Epithelial cell of esophagus (primary cell): ENCODE results near the gene KDM4B.

Source experiments
- DNase-seq: peaks from one replicate; pipeline ENCODE4 v3.0.0; 2010; ENCODE audit warnings: low read depth
- H3K4me3 ChIP-seq: 2 replicates; pipeline ENCODE4 v1.5.1; 2011; ENCODE audit warnings: mild to moderate bottlenecking, low read length, control low read depth
- TF ChIP-seq, protein P1 (sequence below): IDR thresholded peaks from 2 replicates; pipeline ENCODE4 v1.5.1; 2011; ENCODE audit warnings: low read depth, mild to moderate bottlenecking, low read length, control low read depth, inconsistent platforms; ENCODE audit not compliant: insufficient read depth; ENCODE audit errors: missing control alignments

Gene KDM4B

DNA sequence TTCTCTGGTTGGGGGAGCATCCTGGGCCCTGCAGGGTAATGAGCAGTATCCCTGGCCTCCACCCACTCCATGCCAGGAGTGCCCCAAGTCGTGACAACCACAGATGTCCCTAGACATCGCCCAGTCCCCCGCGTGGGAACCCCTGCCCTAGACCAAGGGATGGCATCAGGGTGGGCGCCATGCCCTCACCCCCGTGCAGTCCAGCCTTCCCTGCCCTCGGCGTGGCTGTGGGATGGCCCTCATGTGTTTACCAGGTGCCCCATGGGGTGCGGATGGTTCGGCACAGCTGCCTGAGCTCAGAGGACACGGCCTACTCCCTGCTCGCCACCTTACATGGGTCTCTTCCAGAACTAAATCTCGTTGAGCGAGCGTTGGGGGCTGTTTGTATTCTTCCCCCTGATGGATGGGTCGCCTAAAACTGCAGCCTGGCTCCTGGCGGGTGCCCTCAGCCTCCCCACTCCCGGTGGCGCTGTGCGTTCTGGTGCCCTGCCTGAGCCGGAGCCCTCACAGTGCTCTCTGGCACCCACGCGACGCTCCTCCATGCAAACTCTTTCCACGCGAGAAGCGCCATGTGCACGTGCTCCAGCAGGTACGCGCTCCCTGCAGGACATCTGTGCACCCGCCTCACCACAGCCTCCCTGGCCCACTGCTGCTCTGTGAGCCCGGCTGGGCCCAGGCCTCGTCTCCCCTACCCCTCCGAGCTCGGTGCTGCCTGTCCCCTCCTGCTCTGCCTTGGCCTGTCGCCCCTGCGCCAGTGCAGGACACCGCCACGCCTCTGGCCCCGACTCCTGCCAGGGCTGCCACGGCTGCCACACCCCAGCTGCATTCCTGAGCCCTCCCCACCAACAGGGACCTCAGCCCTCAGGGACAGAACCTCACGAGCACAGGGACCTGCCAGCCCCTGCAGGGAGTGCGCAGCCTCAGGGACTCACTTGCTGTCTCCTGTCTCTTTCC is 145.0 kb downstream of the KDM4B start:
- TF ChIP-seq, protein P1, sequence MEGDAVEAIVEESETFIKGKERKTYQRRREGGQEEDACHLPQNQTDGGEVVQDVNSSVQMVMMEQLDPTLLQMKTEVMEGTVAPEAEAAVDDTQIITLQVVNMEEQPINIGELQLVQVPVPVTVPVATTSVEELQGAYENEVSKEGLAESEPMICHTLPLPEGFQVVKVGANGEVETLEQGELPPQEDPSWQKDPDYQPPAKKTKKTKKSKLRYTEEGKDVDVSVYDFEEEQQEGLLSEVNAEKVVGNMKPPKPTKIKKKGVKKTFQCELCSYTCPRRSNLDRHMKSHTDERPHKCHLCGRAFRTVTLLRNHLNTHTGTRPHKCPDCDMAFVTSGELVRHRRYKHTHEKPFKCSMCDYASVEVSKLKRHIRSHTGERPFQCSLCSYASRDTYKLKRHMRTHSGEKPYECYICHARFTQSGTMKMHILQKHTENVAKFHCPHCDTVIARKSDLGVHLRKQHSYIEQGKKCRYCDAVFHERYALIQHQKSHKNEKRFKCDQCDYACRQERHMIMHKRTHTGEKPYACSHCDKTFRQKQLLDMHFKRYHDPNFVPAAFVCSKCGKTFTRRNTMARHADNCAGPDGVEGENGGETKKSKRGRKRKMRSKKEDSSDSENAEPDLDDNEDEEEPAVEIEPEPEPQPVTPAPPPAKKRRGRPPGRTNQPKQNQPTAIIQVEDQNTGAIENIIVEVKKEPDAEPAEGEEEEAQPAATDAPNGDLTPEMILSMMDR, result no peak
- no peak for DNase-seq

DNA sequence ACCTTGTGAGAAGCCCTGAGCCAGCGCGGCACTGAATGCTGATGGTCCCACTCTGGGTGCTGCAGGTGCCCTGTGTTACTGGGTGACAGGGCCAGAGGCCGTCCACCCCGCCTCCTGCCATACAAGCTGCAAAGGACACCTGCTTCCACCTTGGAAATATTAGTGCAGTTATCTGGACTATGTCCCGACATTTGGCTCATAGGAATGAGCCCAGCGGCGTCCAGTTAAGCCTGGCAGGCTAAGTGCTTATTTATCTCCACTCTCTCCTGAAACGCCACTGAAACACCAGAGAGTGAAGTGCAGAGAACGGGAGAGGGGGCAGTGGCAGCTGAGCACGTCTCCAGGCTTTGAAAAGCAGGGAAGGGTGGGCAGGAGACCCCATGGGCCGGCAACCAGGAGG is 145.8 kb downstream of the KDM4B start:
- no peak overlapping the region for H3K4me3 ChIP-seq
- DNase-seq, result no peak
- TF ChIP-seq, protein P1, result no peak

More for the DNA sequence above, 145.0 kb downstream of the KDM4B start:
- H3K4me3 ChIP-seq, result no peak overlapping the region

DNA sequence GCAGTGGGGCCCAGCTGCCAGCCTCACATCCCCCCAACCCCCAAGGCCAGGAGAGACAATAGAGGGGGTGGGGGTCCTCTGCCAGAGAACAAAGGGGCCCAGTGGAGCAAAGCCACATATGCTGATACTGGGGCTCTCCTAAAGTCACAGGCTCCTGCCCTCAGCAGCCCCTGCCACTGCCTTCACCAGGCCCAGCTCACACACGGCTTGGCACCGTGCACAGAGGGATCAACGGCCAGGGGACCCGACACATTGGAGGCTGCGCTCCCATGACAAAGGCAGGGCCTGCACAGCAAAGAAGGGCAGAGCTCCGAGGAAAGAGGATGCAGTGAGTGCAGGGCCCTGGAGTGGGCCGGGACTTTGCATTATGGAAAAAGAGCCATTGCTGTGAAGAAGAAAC is 146.4 kb downstream of the KDM4B start:
- H3K4me3 ChIP-seq, result no peak overlapping the region
- TF ChIP-seq, protein P1, result no peak
- DNase-seq, result no peak

DNA sequence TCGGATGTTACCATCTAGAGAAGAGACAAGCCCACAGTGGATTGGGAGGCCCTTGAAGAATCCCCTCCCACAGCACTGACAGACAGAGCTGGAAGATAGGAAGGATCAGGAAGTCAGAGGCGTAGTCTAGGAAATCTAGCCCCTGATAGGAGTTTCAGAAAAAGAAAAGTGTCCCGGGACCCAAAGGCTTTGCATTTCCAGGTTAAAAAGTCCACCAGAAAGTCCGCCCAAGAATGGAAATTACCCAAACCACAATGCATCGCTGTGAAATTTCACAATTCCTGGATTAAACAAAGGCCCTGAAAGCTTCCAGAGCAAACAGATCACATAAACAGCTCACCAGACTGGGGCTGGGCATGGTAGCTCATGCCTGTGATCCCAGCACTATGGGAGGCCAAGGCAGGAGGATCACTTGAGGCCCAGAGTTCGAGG is 146.9 kb downstream of the KDM4B start:
- H3K4me3 ChIP-seq, result no peak overlapping the region
- no peak for DNase-seq
- TF ChIP-seq, protein P1, result no peak

DNA sequence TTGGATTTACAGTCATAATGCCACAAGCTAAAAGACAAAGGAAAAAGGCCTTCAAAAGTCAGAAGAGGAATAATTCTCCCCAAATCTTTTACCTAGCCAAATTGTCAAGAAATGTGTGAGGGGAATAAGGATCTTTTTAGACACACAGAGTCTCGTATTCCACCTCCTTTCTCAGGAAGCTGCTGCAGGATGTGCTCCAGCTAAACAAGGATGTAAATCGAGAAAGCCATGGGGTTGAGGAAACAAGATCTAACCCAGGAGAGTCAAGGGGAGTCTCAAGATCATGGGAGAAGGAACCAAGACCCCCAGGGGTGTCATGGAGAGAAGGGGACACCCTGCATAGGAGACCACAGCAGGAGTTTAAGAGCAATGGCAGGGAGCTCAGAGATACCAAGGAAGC is 147.4 kb downstream of the KDM4B start:
- H3K4me3 ChIP-seq, result no peak overlapping the region
- no peak for DNase-seq
- TF ChIP-seq, protein P1, result no peak

DNA sequence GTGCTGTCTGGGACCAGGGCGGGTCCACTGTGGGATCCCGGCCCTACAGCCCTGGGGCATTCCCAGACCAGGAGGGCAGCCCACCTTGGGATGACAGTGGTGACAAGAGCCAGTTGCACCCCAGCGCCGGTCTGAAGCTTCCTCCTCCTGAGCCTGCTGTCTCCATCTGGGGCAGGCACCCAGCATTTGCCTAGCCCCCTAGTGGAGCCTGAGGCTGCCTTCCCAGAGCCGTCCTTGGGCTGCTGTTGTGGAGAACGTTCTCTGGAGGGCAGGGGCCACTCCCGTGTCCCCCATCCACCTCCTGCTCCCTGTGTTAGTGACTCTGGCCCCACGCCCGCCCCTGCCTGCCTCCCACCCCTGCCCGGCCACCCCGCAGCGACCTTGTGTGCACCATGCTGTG is 148.5 kb downstream of the KDM4B start:
- H3K4me3 ChIP-seq, result no peak overlapping the region
- TF ChIP-seq, protein P1, result no peak
- no peak for DNase-seq
